Stomach (tissue), 4 donors: ENCODE results near the gene RNF4.

Source experiments
- CTCF ChIP-seq, 7 experiments: fragments of 450-650 bp in 4 of 7; fragments of 200-600 bp in 3 of 7; sonication (generic) in 3 of 7; IDR thresholded peaks; one replicate each; pipeline ENCODE4 v1.5.1; 2016 to 2019; ENCODE audit warnings: antibody characterized with exemption in 7 of 7, control low read depth in 2 of 7, mild to moderate bottlenecking in 1 of 7
- EP300 ChIP-seq: sonication (generic); formaldehyde crosslinking; IDR thresholded peaks from one replicate; pipeline ENCODE4 v1.6.1; 2017; ENCODE audit warnings: antibody characterized with exemption
- POLR2A ChIP-seq, 4 donors: fragments of 450-650 bp; IDR thresholded peaks; one replicate each; pipeline ENCODE4 v1.6.1; 2016; ENCODE audit warnings: antibody characterized with exemption in 4 of 4, control low read depth in 2 of 4, mild to moderate bottlenecking in 1 of 4, moderate library complexity in 1 of 4
- POLR2AphosphoS5 ChIP-seq, 3 donors: sonication (generic); formaldehyde crosslinking; IDR thresholded peaks; one replicate each; pipeline ENCODE4 v1.6.1; 2016; ENCODE audit warnings: antibody characterized with exemption in 3 of 3

GRCh38 chr4:2545321-2546013 is 76.6 kb downstream of the RNF4 start:
- no peak for TF ChIP-seq CTCF (IDR thresholded peaks at IDR 0.05)
- TF ChIP-seq POLR2AphosphoS5 (IDR thresholded peaks at IDR 0.05): no peak
- TF ChIP-seq POLR2A (IDR thresholded peaks at IDR 0.05): no peak
- no peak for TF ChIP-seq EP300
